Stimulated activated CD8-positive, alpha-beta memory T cell treated with anti-CD3 and anti-CD28 coated beads, Interleukin-7, amount 100 ng/mL, for 1 hour (primary cell): Measurements from ENCODE around the gene NBEA.

Experiments
- DNase-seq, 2 donors: peaks; one replicate each; pipeline ENCODE4 v3.0.0-alpha.2; 2020; ENCODE audit warnings: low read depth in 2 of 2

NBEA gene

DNA sequence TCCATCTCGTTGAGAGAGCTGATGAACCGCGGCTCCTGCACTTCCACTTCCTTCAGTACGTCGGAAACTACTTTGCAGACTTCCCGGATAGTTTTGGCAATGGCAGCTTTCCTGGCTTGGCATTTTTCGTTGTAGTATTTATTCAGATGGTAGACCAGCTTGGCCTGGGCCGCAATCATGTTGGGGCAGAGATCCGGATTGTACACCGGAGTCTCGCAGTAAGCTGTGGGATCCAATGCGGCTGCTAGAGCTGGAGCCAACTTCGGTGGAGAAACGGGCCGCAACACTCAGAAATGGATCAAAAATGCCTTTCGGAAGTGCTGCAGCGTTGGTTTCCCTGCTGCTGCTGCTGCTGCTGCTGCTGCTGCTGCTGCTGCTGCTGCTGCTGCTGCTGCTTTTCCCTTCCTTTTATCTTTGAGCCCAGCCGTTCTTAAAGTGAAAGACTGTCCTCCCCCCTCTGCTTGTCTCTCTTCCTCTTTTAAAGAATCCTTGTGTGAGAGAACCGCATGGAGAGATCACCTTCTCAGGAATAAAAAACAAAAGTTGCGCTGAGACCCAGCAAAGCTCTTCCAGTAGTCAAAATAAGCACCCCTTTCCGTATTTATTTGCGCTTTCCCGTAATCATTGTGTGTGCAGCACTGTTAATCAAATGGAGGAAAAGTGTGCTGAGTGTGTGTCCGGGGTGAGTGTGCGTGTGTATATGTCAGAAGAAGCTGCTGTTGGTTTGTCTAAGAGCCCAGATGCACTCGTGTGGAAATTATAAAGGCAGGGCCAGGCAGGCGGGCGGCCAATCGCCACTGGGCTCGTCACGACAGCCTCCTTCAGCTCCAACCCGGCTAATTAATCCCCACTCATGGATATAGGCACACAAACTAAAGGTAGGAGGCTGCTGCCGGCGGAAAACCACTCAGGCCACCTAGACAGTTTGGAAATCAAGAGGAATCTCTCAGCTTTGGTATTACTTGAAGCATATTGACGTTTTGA lies 534.2 kb downstream of the NBEA start, which contains the start of gene MAB21L1:
MAB21L1 (minus strand) TSS at position 730 of the 984 bp plus-strand sequence; CDS start at position 179, 551 bp downstream.
- no peak for DNase-seq

DNA sequence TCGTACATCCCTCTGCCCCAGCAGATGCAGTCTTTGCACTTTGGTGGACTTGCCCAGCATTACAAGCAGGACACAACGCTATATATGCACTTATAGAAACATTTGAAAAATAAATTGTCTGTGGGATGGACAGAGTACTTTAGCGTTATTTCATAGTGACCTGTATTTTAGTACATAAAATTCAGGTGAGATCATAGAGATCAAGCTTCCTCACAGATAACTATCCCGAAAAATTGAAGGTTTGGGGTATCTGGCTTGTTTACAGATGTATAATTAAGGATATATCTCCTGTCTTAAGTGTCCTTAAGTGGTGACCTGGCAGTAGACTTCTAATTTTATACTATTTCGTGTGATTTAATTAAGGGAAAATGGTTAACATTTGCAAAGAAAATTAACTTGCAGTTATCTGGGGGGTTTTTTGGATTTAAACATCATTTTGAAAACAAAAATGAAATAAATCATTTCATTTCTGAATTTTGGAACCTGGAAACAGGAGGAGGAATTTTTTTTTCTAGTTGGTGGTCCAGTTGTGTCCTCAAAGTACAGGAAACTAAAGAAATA lies 535.4 kb downstream of the NBEA start:
- no peak for DNase-seq

DNA sequence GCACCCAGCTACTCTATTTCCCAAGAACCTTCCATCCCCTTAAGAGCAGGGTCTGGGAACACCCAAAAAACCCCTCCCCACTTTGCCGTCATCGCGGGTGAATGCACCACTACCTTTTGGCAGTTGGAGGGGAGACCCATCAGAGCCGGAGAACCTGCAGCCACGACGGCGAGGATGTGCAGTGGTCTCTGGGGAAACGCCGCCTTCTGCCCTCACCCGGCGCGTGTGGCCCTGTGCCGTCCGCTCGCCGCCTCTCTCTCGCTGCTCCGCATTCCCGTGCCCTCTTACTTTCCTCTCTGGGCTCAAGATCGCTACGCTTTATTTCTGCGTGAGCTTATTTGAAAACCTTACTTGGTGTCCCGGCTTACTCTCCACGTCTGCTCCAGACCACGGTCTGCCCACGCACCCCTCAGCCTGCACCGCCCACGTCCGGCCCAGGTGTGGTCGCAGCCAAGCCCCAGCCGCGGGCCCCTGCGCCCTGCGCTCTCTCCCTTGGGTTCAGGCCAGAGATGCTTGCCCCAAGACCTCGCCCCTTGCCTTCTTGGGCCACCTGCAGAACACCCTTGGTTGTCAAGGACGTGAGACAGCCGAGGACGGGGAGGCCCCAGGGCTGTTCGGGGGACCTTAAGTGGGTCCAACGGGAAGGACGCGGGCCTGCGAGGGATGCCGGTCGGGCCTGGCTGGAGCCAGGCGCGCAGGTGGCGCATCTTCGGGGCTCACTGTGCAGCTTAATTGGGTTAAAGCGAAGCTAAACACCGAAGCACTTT lies 536.4 kb downstream of the NBEA start:
- no peak for DNase-seq

DNA sequence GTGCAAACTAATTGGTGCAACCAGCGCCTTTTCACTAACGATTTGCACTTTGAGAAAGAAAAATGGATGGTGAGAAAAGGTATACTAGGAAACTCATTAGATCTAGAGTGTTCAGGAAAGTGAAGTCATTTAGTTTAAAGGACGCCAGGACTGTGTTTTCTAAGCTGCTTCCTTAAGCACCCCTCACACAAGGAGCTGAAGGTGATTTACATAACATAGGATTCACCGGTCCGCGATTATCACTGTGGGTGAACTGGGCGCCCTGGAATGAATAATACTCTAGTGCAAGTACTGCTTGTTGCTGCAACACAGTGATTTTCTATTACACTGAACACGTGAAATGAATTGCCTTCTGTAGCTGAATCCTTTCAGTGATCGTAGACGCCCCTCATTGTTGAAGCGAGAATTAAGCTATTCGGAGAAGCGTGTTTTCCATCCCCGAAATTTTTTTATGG lies 537.0 kb downstream of the NBEA start:
- no peak for DNase-seq

DNA sequence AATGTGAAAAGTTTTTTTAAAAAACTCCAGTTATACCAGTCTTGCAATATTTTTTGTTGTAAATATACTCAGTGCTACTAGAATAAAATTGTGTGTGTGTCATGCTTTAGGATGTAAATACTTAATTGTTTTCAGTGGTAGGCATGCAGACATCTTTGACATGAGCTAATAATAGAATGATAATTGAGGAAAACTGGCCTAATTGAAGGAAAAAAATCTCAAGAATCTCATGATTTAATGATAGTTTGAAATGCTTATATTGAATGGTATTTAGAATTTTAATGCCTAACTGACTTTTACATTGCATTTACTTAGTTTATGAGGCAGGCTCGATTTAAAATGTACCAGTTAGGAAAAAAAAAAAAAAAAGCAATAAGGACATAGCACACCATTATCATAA lies 537.6 kb downstream of the NBEA start:
- DNase-seq: no peak

DNA sequence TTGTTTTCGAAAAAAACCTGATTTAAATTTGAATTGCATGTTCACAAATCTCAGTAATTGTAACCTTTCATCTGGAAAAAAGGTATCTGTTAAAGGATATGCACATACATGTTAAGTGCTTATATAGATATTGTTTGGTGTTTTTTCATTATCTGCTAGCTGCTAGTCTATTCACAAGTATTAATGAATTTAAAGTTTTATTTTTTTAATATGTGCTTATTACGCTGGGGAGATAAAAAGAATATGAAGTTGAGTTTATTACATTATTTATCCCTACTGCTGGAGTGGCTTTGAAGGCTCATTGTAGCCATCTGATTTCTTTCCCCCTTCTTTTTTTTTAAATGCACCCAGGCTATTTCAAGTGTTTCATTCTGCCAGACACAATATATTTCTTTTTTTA lies 538.3 kb downstream of the NBEA start:
- DNase-seq: no peak

DNA sequence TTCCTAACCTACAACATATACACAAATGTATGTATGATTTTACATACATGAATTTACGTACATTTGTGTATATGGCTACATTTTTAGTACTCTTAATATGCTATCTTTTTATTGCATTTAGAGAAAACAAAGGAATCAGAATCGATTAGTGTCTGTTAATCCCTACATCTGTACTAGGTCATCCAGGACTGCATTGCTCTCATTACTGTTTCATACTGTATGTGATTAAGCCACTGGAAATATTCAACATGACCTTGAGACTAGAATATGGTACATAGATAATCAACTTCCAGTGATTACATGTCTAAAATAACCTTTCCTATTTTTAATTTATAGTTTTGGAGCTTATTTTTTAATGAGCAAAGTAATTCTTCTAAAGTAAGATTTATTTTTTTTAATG lies 539.7 kb downstream of the NBEA start:
- DNase-seq: no peak

DNA sequence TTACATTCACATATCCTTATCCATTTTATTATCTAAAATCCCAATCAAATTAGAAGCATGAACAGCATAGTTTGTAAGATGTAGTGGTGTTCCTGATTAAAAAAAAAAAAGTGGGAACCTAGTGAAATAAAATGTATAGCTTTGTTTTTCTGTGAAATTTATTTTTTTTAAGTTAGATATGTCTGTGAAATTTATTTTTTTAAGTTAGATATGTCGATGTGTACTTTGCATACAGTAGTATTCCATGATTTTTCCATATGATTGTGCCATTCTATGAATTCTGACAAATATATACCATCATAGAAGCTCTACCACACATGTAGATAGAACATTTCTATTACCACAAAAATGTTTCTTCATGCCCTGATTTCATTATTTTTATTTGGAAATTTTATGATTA lies 540.5 kb downstream of the NBEA start:
- no peak for DNase-seq

DNA sequence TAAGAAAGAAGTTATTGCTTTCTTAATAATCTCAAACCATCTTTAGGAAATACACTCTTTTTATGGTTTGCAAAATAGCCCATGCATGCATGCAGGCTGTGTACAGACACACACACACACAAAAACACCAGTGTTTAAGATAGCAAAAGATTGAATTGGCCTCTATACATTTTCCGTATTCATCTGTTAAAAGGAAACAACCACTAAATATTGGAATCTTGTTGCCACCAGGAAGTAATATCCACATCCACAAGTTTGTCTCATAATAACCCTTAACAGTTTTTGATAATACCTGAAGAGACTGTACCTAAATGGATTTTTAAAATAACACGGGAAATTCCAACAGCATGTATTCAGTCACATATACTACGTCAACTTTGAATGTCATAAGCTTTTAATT lies 541.7 kb downstream of the NBEA start:
- DNase-seq: no peak

DNA sequence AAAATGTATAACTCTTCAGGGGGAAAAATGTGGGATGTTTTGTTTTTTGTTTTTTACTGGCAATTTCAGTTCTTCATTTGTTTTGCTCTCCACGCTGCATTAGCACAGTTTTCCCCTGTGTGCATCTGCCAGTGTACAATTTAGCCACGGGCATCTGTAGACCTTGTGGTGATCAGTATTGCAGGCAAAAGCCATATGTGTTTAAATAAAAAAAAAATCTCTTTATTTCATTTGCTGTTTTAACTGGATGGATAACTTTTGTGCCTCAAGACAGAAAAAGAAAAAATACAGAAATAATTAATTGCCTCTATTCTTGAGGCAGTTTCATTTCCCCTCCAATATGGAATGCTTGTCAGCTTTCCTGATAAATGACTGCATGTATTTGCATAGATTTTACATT lies 542.3 kb downstream of the NBEA start:
- DNase-seq: no peak

DNA sequence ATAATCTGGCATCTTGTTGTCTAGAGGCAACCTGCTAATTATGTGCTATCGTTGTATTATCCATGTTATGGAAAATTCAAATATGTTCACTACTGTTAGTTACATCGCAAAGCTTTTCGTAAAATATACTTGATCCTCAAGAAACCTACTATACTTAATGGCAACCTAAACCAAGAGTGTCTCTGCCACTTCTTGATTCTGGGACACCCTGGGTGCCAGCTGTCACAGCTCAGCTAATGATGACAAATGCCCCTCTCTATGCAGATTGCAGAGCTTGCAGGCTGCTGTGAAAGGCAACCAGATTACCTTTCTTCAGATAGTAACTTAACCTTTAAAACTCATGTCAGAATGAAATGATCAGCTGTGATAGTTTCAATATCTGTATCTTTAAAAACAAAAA lies 543.4 kb downstream of the NBEA start:
- DNase-seq: no peak

DNA sequence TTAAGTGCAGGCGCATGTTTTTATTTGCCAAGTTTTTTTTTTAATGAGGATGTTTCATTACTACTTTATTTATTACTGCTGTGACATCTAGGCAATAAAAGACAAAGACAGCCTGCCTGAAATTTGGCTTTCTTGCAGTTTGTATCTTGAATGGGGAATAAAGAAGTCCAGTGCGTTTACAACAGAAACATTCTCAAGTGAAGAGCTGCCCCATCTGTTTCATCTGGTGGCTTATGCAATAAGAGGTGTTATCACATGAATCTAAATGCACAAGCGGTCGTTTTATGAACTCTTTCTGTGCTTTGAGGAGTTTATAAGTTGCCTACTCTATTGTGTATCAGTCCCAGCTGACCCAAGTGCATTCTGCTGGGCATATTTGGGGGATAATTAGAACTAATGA lies 547.0 kb downstream of the NBEA start:
- no peak for DNase-seq

DNA sequence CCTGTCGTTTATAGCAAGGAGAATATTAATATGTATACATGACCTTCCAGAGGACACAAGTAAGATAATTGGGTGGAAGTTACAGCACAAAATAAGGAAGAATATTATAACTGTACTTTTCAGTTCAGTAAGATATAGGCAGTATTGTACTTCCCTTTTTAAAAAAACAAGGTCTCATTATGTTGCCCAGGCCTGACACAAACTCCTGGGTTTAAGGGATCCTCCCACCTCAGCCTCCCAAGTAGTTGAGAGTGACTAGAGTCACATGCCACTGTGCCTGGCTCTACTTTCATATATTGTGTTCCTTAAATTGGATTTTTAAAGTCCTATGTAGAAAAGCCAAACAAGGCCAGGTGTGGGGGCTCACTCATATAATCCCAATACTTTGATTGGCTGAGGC lies 553.9 kb downstream of the NBEA start:
- DNase-seq: no peak

DNA sequence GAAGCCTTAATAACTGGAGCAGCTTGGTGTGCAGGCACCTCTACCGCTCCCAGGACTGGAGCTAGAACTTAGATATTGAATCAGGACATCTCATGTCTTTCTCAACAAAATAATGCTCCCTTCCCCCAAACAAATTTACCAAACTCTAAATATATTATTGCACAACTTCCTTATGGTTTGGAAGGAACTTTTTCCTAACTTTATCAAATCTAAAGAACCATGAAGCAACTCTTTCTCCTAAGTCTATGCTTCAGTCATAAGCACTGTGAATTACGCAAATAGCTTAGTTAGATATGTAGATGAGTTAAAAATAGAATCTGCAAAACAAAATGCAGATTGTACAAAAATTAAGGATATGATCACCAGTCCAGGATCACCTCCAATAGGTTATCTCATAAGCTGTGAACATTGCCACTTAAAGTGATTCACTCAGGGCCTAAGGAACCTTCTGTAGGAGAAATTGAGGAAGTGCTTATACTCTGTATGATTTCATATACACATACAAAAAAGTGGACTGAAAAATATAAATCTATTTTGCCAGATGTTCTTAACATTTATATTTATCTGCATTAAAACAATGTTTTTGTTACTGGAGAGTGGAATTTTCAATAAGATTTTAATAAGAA lies 554.8 kb downstream of the NBEA start:
- DNase-seq: no peak

DNA sequence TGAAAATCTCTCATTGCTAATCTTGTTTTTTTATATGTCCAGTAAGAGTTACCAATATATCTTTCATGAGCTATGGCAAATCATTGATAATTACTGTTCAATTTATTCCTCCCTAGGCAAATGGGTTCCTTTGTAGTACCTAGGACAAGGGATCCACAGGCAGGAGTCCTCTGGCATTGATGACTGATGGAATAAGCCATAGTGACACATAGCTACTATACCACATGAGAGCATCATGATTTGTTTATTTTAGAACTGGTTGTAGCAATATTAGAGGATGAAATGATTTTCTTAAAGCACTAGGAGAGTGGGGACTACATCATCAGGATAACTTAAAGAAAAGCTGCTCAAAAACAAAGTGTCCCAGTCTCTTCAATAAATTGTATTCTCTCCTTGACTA lies 556.2 kb downstream of the NBEA start:
- no peak for DNase-seq

DNA sequence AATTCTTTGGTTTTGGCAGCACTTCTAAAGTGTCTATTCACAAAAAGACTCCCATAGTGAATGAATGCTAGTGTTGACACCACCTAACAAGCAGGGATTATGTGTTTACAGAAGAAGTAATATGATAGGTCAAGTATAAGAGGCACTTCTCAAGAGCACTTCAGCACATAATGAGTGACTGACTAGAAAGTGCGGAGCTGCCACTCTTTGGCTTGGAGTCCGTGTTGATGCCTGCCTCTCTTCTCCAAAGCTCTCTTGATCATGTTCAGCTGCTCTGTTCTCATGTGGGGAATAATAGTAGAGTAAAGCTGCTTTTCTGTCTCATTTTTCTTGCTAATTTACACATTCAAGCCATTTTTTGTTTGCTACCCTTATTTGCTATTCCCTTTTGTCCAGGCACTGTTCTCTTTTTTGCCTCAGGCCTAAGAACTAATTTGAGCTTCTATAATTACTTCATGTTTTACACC lies 557.2 kb downstream of the NBEA start:
- no peak for DNase-seq

DNA sequence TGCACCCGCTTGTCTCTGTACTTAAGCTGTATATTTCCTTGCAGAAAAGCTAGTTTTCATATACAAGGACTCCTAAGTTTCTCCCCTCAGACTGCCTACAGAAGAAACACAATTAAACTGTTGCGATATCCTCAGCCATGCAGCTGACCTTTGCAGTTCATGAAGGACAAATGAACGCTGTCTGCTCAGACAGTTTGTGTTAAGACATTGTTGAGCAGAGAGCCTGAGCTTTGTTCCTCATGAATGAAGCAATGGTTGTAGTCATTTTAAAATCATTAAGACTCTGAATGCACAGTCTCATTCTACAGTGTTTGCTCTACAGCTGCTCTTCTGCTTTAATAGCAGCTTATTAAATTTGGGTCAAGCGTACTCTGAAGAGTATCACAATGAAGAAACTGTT lies 557.6 kb downstream of the NBEA start:
- no peak for DNase-seq

DNA sequence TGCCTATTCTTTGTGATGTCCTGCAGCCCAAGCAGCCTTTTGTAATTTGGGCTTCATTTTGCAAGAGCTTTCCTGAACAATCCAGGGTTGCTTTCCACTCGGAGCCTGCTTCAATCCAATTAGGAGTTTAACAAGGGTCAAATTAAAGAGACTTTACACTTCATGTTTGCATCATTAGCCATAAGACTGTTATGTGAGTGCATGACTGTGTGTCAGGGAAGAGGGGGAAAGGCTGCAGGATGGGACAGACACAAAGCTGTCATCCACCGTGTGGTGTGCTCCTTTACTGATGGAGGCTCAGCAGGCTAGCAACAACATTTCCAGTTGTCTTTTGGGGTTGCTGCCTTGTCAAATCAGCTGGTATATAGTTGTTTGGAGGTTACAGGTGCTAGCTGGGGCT lies 558.1 kb downstream of the NBEA start:
- DNase-seq: no peak

DNA sequence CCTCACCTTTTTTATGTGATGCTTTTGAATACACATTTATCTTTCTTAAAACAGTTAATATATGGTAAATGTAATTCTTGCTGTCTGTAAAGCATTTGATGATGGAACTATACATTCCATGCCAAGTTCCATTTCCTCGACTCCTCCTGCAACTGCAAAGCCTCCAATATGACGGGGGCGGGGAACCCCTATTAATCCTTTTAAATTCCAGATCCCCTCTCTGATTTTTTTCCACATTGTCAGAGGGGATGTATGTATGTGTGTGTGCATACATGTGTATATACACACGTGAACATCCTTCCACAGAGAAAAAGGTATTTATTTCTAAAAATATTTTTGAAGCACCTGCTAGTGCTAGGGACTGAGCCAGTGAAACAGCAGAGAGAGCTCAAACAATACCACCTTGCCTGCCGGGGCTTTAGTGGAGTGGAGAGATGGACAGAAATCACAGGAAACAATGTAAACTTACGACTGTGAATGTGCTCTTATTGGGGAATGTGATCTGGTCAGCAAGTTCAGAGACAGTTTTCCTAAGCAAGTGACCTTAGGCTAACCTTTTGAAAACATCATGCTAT lies 559.7 kb downstream of the NBEA start:
- DNase-seq: no peak

DNA sequence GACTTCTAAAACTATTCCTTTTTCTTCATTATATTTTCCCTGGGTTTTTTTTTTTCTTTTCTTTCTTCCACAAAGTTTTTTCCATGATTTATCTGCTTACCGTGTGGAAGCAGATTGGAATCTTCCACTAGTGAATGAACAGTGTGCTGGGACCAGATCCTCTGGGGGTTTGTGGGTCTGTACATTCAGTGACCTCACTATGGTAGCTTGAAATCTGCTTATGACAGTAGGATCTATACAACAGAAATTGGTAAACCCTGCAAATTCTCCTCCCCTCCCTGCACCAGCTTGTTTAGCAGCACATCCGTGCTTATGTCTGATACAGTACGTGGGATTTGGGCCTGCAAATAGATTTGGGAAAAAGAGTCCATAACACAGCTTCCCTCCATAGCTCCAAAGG lies 560.4 kb downstream of the NBEA start:
- no peak for DNase-seq

DNA sequence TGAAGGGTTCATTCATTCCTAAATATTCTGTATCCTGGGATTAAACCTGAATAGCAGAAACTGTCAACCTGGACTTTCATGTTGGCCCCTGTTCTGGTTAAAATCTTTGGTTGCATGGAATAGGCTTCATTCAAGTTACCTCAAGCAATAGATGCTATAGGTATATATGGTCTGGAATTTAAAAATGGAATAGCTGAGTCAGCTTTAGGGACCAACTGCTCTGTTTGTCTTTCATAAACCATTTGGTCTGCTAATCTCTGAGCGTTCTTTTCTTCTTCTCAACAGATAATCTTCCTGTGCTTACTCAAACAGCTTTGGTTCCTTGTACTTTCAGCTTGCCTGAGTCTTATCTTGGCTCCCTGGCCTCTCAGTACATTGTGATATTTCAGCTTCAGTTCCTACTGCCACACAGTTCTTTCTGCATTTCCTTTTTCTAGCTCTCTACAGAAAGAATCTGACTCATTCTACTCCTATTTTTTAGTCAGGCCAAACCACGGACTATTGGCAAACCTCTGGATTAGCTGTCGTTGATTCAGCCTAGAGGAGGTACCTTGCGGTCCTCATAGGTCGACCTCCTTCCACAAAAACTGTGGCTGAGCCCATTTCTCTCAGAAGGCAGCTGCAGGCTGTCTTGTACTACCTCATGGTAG lies 570.3 kb downstream of the NBEA start:
- DNase-seq: no peak
